IPS DF 6.9 (cell line): ENCODE measurements around the gene ZKSCAN3.
A peak's percentile ranks its signal among the peaks of the same experiment; 100 is the strongest.

Experiments
- DNase-seq: peaks from one replicate; pipeline ENCODE4 v3.0.0-alpha.2; 2013; ENCODE audit warnings: low read depth, low spot score
- H3K27ac ChIP-seq: one replicate; pipeline ENCODE4 v1.5.1; 2013; ENCODE audit warnings: low read length, control low read depth
- H3K27me3 ChIP-seq: 2 replicates; pipeline ENCODE4 v1.6.1; 2013; ENCODE audit warnings: mild to moderate bottlenecking, low read length; ENCODE audit not compliant: control insufficient read depth, insufficient read depth
- H3K36me3 ChIP-seq: 2 replicates; pipeline ENCODE4 v1.6.1; 2013; ENCODE audit warnings: low read length; ENCODE audit not compliant: control insufficient read depth, insufficient read depth
- H3K4me1 ChIP-seq: 2 replicates; pipeline ENCODE4 v1.6.1; 2013; ENCODE audit warnings: low read length; ENCODE audit not compliant: control insufficient read depth, insufficient read depth
- H3K4me3 ChIP-seq: 2 replicates; pipeline ENCODE4 v1.5.1; 2013; ENCODE audit warnings: mild to moderate bottlenecking, low read length
- H3K9me3 ChIP-seq: 2 replicates; pipeline ENCODE4 v1.6.1; 2013; ENCODE audit warnings: low read length, inconsistent platforms; ENCODE audit not compliant: control insufficient read depth, insufficient read depth
- WGBS: extraction: QIAGEN DNeasy Blood & Tissue Kit; methylation state at CpG from one replicate; pipeline ENCODE4 v1.1.7; 2013; ENCODE audit warnings: mixed read lengths, missing lambda C conversion rate; ENCODE audit not compliant: insufficient read length, insufficient coverage; 5-methylcytosine and 5-hydroxymethylcytosine counted together

ZKSCAN3 gene

DNA sequence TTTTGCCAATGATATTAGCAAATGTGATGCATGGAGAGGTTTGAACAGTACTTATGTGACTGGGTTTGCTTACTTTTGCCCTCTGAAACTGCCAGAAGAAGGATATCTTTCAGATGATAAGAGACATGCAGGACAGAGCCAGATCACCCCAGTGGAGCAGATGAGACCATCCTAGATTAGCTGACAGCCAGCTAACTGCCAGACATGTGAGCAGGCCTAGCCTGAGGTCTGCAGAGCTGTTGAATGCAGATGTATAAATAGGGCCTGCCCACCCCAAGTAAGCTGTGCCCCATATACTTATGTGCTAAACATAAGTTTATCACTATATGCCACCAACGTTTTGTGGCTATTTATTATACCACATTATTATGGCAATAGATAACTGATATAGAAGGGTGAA is 19.7 kb upstream of the ZKSCAN3 start:
- H3K4me3 ChIP-seq: no peak overlapping the region
- H3K36me3 ChIP-seq: peaks cover 12% of the 10 kb centered on the region
- H3K27ac ChIP-seq: no peak overlapping the region
- no peak for DNase-seq
- no peaks in the 10 kb centered on the region for H3K4me1 ChIP-seq
- WGBS: no CpG with 5 or more reads among the region's 1 CpG
- H3K9me3 ChIP-seq: peaks cover 9% of the 10 kb centered on the region
- H3K27me3 ChIP-seq: no peaks in the 10 kb centered on the region

DNA sequence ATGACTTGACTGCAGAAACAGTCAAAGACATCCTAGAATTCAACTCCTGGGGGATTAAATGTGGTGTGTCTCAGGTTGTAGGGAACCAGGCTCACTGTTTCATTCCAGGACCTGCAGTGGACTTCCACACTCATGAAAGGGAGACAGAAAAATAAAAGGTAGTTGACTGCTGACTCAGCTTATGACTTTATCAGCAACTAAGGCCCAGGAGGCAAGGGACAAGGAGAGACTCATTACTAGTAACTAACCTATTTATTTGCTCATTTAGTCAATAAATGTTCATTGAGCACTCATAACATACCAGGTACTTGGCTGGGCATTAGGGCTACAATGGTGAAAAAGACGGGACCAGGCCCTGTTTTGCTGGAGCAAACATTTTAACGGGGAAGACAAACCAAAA is 16.7 kb upstream of the ZKSCAN3 start:
- no peaks in the 10 kb centered on the region for H3K4me1 ChIP-seq
- no peak overlapping the region for H3K27ac ChIP-seq
- H3K9me3 ChIP-seq: peaks cover 2% of the 10 kb centered on the region; the same call in 1 of the 2 replicates
- H3K36me3 ChIP-seq: peaks cover 3% of the 10 kb centered on the region; the same call in 1 of the 2 replicates
- no peaks in the 10 kb centered on the region for H3K27me3 ChIP-seq
- H3K4me3 ChIP-seq: no peak overlapping the region
- no CpG with 5 or more reads among the region's 2 CpGs for WGBS
- DNase-seq: no peak

DNA sequence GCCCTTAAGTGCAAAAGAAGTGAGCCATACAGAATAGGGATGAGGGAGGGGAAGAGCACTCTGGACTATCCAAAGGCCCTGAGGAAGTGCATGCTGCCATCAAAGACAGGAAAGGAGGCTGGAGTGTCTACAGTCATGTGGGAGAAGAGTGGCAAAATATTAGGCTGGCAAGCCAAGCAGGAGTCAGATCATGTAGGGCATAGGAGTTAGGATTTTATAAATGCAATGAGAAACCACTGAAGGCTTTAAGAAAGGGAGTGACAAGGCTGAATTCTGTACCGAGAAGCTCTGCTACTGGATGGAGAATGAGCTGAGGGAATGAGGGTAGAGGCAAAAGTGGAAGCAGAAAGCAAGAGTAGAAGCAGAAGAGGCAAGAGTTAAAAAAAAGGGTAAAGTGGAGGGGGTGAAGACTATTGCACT is 16.1 kb upstream of the ZKSCAN3 start:
- no peak for DNase-seq
- no peak overlapping the region for H3K27ac ChIP-seq

DNA sequence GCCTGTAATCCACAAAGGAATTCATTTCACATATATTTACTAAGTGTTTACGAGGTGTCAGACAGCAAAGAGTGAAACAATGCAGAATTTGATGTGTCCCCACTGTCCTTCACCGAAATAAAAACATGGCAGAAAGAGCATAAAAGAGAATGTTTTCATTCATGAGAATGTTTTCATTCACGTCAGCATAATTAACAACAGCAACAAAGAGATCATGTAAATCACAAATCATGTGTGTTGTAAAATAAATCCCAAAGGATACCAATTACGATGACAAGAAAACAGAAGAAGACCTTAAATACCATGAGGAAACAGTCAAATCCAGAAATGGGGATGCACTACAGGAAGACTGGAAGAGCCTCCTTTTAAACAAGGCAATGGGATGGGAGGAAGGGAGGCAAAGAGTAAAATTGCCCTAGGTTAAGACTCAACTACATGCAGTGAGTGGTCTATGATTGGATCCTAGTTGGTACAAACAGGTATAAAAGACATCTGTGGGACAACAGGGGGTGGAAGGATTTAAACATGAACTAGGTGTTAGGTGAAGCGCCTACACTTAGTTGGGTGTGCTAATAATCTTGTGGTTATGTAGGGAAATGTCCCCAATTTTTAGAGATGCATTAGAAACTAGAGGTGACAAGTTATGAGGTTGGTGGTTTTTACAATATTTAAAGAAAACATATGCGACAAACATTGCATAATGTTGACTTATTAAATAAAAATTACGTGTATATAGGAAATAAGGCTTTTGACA is 15.3 kb upstream of the ZKSCAN3 start:
- Histone ChIP-seq H3K27me3 (no peaks in the 10 kb centered on the region), H3K4me1 (no peaks in the 10 kb centered on the region), H3K4me3 (peak overlapping the region; percentile 59; the same call in 1 of the 2 replicates), H3K9me3 (no peaks in the 10 kb centered on the region), H3K27ac (no peak overlapping the region), H3K36me3 (no peaks in the 10 kb centered on the region)
- WGBS: 100% methylated on average over 1 of the region's 7 CpGs
- no peak for DNase-seq

More for the DNA sequence above, 16.1 kb upstream of the ZKSCAN3 start:
- H3K4me3 ChIP-seq: no peak overlapping the region
- WGBS: no CpG with 5 or more reads among the region's 1 CpG
- H3K4me1 ChIP-seq: no peaks in the 10 kb centered on the region
- peaks cover 2% of the 10 kb centered on the region; the same call in 1 of the 2 replicates for H3K9me3 ChIP-seq
- H3K27me3 ChIP-seq: no peaks in the 10 kb centered on the region
- peaks cover 3% of the 10 kb centered on the region; the same call in 1 of the 2 replicates for H3K36me3 ChIP-seq

DNA sequence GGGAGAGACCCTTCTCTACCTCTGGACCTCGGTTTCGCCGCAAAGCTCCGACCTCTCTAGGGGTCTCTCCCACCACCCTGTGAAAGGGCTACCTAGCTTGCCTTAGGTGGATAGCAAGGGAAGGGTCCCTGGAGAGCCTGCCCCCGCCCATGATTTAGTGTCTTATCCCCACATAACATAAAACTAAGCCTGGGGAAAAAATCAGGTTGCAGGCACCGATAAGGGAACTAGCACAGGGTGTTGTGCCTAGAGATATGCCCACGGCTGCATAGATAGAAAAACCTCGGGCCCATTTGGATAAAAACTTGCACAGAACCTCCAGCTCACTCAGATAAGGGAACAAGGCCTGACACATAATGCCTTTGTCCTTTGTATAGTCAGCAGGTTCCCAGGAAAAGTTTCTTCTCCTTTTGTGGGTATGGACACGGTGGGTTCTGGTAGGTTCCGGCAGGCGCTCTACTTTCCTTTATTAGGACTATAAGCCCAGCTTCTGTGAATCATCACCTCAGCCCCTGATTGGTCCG is 14.6 kb upstream of the ZKSCAN3 start:
- H3K9me3 ChIP-seq: no peaks in the 10 kb centered on the region
- WGBS: no CpG with 5 or more reads among the region's 12 CpGs
- no peak overlapping the region for H3K27ac ChIP-seq
- no peak for DNase-seq
- H3K27me3 ChIP-seq: no peaks in the 10 kb centered on the region
- H3K36me3 ChIP-seq: no peaks in the 10 kb centered on the region
- H3K4me3 ChIP-seq: peak overlapping the region; percentile 59; the same call in 1 of the 2 replicates
- no peaks in the 10 kb centered on the region for H3K4me1 ChIP-seq

DNA sequence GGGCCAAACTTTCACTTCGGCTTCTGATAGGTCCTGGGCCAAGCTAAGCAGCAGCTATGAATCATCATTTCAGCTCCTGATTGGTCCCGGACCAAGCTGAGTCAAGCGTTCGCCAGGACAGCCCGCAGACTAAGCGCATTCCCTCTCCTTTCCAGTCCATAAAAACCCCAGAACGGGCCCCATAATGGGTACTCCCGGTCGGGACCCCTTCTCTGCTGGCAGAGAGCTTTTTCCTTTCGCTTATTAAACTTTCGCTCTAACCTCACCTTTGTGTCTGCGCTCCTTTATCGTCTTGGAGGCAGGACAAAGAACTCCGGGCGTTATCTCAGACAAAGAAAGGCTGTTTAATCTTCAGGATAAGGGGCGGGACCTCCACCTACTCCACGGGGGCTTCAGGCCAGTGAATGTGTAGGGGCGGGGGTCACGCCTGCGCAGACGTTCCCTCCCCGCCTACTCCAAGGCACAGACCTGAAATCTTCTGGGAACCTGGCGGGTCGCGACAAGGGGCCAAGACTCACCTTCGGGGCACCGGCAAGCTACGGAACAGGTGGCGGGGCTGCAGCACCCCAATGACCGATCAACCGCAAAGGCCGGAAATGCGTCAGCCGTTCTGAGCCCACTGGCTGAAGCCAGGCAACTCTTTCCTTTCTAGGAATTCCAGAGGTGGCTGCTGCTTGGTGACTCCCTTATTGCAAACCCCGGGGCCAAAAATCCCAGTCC is 14.0 kb upstream of the ZKSCAN3 start, which contains the start of gene ZSCAN31:
ZSCAN31 (minus strand) TSS at position 585 of the 720 bp plus-strand sequence. CDS start 6,465 bp downstream, outside the sequence.
- H3K27ac ChIP-seq: no peak within 1 kb of the TSS
- peak; percentile 96 for DNase-seq
- H3K9me3 ChIP-seq: no peaks in the 10 kb centered on the region

DNA sequence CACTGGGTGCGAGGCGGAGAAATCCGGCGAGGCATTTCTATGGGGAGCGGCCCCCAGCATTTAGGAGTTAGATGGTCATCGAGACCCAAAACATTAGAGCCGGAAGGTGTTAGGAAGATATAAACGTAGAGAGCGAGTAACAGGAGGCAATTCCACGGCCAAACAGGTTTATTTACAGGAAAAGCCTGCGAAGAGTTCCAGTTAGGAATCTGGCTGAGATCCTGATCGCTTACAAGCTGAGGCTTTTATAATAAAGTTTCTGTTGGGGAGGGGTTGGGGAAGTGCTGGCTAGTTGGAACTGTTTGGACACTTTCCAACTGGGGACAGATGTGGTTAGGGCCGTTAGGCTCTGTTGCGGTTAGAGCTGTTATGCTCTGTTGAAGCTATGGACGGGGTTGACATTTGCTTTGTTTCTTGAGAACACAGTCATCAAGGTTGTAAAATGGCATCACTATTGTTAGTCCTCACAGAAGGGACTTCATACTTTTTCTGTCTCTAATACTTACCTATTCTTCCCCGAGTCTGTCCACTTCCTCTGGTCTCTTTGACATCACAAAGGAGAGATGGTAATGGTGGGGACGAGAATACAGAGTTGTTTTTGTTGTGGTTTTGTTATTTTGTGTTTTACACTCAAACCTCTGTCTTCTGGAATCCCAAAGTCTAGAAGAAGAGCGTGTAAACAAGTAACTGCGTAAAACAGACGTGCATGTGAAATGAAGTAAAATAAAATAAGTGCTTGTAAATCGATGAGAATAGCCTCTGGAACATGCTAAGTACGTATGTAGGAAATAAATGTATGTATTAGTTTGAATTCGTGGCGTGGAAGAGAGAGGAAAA is 13.2 kb upstream of the ZKSCAN3 start:
- Histone ChIP-seq H3K27ac (no peak overlapping the region), H3K9me3 (no peaks in the 10 kb centered on the region), H3K36me3 (no peaks in the 10 kb centered on the region), H3K4me3 (peak overlapping the region; percentile 59; the same call in 1 of the 2 replicates), H3K27me3 (no peaks in the 10 kb centered on the region), H3K4me1 (no peaks in the 10 kb centered on the region)
- WGBS: 100% methylated on average over 4 of the region's 24 CpGs
- DNase-seq: no peak

More for the DNA sequence above, 14.0 kb upstream of the ZKSCAN3 start, which contains the start of gene ZSCAN31:
- Histone ChIP-seq H3K4me1 (no peaks in the 10 kb centered on the region), H3K36me3 (no peaks in the 10 kb centered on the region), H3K4me3 (peak within 1 kb of the TSS; percentile 59; the same call in 1 of the 2 replicates), H3K27me3 (no peaks in the 10 kb centered on the region)
- no CpG with 5 or more reads among the region's 35 CpGs for whole genome bisulfite sequencing

DNA sequence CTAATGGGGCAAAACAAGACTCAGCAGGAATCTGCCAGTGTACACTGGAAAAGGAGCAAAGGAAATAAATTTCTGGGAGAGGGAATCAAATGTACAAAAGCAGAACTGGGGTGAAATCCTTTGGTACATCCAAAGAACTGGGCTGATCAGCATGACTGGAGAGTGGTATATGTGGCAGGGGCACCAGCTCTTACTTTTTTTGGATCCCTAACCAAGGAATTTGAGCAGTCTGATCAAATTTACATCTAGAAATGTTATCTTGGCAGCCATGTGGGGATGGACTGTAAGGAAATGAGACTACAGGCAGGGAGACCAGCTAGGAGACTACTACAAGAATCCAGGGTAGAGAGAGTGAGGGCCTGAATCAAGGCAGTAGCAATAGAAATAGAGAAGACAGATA is 12.6 kb upstream of the ZKSCAN3 start:
- H3K27me3 ChIP-seq: no peaks in the 10 kb centered on the region
- peak overlapping the region; percentile 59; the same call in 1 of the 2 replicates for H3K4me3 ChIP-seq
- no peaks in the 10 kb centered on the region for H3K4me1 ChIP-seq
- no peaks in the 10 kb centered on the region for H3K36me3 ChIP-seq
- no peak overlapping the region for H3K27ac ChIP-seq
- no peaks in the 10 kb centered on the region for H3K9me3 ChIP-seq
- no peak for DNase-seq

DNA sequence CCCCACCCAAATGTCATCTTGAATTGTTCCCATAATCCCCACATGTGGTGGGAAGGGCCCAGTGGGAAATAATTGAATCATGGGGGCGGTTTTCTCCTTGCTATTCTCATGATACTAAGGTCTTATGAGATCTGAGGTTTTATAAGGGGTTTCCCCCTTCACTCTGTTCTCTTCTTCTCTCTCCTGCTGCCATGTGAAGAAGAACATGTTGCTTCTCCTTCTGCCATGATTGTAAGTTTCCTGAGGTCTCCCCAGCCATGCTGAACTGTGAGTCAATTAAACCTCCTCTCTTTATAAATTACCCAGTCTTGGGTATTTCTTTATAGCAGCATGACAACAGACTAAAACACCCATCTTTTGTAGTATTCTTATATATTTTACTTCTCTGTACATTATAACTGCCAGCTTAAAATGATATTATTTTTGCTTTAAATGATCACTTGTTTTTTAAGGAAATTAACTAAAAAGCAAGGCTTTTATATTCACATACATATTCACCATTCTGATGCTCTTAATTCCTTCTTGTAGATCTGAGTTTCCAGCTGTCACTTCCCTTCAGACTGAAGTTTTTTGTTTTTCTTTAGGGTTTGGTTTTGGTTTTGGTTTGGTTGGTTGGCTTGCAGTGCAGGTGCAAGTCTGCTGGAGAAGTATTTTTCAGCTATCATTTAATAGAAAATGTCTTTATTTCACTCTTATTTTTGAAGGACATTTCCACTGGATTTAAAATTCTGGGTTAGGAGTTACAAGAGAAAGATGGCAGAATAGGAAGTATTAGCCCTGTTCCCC is 9.2 kb upstream of the ZKSCAN3 start:
- no peak overlapping the region for H3K27ac ChIP-seq
- no peak for DNase-seq
- H3K4me1 ChIP-seq: no peaks in the 10 kb centered on the region
- no peaks in the 10 kb centered on the region for H3K36me3 ChIP-seq
- no peaks in the 10 kb centered on the region for H3K9me3 ChIP-seq
- H3K4me3 ChIP-seq: no peak overlapping the region
- no peaks in the 10 kb centered on the region for H3K27me3 ChIP-seq
- no CpG with 5 or more reads among the region's 1 CpG for WGBS
